NCI-H2107 (cell line): ENCODE data around the gene OR2T11.
"Not testable (repeated sequence)": the region's sequence is repeated elsewhere in the genome, so short reads cannot be mapped to it uniquely, and the experiment has no call there.

Source experiments
- DNase-seq: peaks from one replicate; lab custom pipeline; 2025; lab: John Stamatoyannopoulos, UW

OR2T11 gene, protein sequence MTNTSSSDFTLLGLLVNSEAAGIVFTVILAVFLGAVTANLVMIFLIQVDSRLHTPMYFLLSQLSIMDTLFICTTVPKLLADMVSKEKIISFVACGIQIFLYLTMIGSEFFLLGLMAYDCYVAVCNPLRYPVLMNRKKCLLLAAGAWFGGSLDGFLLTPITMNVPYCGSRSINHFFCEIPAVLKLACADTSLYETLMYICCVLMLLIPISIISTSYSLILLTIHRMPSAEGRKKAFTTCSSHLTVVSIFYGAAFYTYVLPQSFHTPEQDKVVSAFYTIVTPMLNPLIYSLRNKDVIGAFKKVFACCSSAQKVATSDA

DNA sequence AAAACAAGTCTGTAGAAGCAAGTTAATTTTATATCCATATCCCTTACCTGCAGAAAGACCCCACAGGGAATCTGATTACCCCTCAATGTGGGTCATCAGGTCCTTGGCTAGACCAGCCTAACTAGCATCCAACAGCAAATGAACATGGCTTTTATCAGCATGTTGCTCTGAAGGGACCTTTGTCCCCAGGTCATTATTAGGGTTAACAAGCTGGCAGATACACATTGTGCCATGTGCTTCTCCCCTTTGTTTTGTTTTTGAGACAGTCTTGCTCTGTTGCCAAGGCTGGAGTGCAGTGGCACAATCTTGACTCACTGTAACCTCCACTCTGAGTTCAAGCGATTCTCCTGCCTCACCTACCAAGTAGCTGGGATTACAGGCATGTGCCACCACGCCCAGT is at the start of gene OR2T11:
TSS of gene OR2T11 (minus strand) at position 101 of the 400 bp plus-strand sequence. CDS start 7,963 bp downstream, outside the sequence.
- not testable (repeated sequence) for DNase-seq

GRCh38 chr1:248681651-248682050 is 46.8 kb upstream of the OR2T11 start:
- no peak for DNase-seq

DNA sequence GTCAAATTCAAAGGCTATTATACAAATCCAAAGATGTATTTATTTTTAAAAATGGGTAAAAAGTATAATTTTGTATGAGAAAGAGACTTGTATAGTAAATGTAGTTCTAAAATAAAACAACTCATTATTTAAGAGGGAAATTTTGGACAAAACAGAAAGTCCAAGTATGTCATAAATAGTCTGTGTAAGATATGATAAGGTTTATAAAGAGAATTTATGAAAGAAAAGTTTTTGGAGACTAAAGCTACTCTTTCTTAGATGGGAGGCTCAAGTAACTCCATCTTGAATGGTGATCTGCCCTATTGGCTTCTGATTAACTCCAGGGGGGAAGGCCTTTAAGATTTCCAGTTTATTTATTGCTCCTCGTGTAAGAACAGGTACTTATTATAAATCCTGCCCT is 35.1 kb upstream of the OR2T11 start:
- DNase-seq = no peak

DNA sequence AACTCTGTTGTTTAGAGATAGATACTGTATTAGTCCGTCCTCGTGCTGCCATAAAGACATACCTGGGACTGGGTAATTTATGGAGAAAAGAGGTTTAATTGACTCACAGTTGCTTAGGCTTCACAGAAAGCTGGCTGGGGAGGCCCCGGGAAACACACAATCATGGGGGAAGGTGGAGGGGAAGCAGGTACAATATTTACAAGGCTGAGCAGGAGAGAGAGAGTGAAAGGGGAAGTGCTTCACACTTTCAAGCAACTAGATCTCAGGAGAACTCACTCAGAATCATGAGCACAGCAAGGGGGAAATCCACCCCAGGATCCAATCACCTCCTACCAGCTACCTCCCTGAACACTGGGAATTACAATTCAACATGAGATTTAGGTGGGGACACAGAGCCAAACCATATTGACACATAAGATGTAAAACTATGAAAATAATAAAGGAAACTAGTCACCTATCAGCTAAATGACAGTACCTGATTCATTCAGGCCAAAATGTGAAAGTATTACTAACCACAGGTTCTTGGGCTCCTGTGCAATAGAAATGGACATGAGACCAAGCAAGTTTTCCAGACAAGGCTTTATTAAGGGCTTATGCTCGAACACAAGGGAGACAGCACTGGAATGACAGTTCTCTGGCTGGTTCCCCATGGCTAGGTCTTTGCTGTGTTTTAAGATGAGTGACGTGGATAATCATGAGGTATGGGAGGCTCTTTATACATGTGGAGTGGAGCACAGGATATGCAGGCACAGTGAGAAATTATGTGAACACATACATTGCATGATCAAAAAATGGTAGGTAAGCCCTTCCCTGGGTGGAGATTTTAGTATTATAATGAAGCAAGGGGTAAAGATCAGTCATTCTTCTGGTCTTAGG is 28.8 kb upstream of the OR2T11 start:
- DNase-seq = not testable (repeated sequence)

GRCh38 chr1:248656797-248657196 is 21.9 kb upstream of the OR2T11 start:
- not testable (repeated sequence) for DNase-seq

DNA sequence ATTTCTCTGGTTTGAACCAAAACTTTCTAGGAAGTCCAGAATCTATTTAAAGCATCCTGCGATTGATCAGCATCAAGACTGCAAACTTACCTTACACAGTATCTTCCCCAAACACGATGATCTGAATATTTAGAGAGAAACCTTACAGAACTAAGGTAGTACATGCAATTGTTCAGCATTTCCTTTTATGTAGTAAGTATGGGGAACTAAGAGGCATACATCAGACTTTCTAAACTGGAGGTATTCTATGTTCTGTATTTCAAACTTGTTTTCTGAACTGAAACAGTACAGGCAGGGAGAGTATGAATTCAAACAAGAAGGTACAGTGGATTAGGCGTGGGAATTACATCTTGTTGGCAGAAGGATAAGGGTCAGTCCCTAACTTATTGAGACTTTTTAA is 20.5 kb upstream of the OR2T11 start, which contains the start of gene OR2T27:
TSS of gene OR2T27 (minus strand) at position 175 of the 400 bp plus-strand sequence. CDS start 4,644 bp downstream, outside the sequence.
- not testable (repeated sequence) for DNase-seq

GRCh38 chr1:248648770-248649536 is 14.1 kb upstream of the OR2T11 start:
- DNase-seq = not testable (repeated sequence)

DNA sequence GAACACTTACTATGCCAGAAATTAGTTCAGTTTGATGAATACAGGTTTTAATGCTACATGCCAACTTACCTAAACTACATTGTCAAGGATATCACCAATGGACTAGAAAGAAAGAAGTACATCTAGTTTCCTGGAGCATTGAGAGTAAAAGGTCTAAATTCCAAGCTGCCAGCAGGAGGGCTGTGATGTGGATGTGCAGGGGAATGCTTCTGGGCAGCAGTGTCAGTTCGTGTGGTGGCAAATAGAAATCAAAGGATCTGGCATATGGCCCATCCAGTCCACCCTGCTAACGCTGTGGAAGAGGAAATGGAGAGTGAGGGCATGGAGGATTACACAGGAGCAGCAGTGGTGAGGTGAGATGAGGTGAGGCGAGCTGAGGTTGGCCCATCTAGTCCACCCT is 10.3 kb upstream of the OR2T11 start, which contains the start of gene OR2T35:
TSS of gene OR2T35 (minus strand) at position 101 of the 400 bp plus-strand sequence. CDS start 6,020 bp downstream, outside the sequence.
- DNase-seq = not testable (repeated sequence)

- not testable (repeated sequence) for DNase-seq
Observed at GRCh38 chr1:248642971-248643651, 8.2 kb upstream of the OR2T11 start.

DNA sequence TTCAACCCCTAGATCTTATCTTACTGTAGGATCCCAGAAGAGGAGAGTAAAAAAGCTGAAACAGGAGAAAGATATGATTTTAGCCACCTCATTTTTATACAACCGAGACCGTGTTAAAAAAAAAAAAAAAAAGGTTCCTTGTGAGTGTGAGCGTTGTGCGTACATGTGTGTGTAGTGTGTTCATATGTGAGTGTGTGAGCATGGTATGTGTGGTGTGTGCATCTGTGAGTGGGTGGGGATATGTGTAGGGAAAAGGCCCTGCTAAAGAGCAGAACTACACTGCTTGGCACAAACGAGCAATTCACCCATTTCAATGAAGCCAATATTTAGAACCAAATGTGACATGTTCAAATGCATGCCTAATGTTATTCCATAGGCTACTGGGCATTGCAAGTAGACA is 6.7 kb upstream of the OR2T11 start:
- DNase-seq = not testable (repeated sequence)

DNA sequence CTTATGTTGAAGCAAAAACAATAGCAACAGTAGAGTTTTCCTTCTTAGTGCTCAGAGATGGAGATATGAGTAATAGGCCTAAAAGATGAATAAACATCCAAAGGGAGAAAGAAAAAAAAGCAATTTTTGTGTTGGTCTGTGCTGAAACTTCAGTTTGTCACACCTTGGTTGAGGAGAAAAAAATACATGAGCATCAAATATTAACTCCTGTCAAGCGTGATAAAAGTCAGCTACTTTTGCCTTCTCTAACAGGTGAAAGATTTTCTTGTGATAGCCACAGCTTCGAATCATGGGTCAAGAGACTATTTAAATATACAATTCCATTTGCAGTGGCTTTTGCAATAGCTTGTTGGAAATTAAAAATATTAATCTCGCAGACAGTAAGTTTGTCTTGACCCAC is 6.0 kb upstream of the OR2T11 start:
- DNase-seq = not testable (repeated sequence)

- DNase-seq = not testable (repeated sequence)
Observed at GRCh38 chr1:248639652-248640051, 4.8 kb upstream of the OR2T11 start.

DNA sequence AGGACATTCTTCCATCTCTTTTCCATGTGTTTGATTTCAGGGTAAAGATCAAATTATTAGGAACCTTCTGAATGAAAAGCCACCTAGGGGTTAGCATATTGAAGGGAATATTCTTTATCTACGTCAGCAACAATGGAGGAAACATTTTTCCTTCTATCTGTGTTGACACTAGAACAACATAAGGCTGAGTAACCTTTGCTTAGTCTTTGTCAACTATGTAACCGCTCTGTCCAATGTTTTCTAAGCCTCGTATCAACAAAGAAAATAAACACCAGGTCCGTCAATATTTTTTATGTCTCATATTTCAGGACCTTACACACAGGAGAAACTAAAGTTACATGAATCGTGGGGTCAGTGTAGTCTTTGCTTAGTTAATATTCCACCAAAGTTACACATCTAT is 1.7 kb upstream of the OR2T11 start:
- DNase-seq = not testable (repeated sequence)

DNA sequence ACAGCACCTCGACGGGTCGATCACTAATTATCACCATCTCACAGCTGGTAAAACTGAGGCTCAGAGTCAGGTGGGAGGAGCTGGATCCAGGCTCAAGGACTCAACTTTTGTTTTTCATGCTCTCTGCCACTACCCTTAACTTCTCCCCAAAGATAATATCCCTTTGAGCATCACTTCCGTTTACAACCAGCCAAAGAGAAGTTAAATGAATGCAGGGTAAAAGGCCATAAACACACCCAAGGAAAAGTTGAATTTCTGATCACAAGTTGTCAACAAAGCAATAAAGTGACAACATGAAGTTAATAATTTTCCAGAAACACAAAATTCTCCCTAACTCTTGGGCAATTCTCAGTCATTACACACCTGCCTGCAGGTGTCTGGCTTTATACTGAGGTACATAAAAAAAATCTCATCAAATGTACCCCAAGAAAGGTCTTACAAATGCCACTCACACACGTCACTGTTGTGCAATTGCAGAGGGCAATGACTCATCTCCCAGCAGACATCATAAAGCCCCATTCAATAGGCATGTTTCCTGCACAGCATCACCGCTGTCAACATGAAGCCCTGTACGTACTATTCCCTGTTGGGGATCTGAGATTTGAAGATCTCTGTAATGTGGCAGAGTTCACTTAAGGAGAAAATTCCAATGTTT is 3.4 kb downstream of the OR2T11 start:
- no peak for DNase-seq

DNA sequence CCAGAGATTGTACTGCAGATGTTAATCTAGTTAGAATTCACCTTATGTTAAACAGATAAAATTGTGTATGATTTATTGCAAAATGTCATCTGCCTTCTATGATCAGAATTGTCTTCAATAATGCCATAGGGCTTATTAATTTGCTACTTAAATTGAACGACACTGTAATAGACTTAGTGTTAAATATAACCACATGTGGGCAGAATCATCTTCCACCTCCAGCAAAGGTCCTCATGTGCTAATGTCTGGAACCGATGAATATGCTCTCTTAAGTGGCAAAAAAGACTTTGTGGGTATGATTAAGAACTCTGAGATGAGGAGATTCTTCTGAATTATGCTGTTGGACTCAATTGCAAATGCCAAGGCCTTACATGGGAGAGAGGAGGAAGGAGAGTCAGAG is 4.3 kb downstream of the OR2T11 start:
- DNase-seq = no peak

- DNase-seq = no peak
Observed at GRCh38 chr1:248627971-248628844, 6.7 kb downstream of the OR2T11 start.

DNA sequence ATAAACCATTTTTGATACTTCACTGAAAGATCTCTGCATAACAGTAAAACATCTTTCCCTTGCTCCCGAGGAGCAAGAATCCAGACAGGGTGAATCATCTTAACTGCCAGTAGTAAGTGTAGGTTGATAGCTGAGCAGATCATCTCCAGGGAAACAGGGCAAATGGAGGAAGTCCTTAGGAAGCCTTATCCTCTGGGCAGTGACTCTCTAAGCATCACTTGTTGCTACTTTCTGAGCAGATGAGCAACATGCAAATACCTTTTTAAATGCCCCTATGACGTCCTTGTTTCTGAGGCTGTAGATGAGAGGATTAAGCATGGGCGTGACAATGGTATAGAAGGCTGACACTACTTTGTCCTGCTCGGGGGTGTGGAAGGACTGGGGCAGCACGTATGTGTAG is 8.9 kb downstream of the OR2T11 start:
- no peak for DNase-seq

GRCh38 chr1:248625166-248625565 is 9.7 kb downstream of the OR2T11 start:
- DNase-seq = no peak

DNA sequence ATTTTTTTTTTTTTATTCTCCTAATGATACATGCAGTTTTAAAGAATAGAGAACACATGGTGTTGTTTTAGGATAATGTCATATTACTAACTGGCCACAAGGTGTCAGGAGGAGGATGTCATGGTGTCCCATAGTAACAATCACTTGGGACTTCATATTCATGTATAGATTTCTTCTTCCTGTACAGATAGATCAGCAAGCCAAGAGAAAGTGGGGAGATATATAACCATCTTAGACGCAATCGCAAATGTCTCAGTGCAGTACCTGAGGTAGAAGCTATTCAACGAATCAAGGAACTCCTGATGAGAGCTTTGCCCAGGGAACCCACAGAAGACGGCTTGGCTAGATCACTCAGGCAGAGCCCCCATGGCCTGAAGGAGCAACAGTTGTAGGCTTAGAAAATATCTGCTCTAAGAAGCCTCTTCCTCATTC is 12.3 kb downstream of the OR2T11 start:
- DNase-seq = peak; percentile 12

- no peak for DNase-seq
Observed at GRCh38 chr1:248621770-248622169, 13.1 kb downstream of the OR2T11 start.
